B cell (primary cell): ENCODE measurements around the gene LVRN. TPM values are rescaled to one million over a fixed set of nuclear protein-coding genes. Genes with fewer than 3 reads are reported as not detected.
A peak's percentile ranks its signal among the peaks of the same experiment; 100 is the strongest.

ENCODE experiments used
- ATAC-seq: fragments of 200-7000 bp; cut with Tn5 transposase; one replicate; pipeline ENCODE4 v1.10.0; 2021; ENCODE audit warnings: low read depth, mild to moderate bottlenecking, moderate number of reproducible peaks, moderate library complexity
- CTCF ChIA-PET: fragments of 350-600 bp; sonication (Branson Sonifier 250); formaldehyde crosslinking; loops from one replicate; lab custom pipeline; 2021; ENCODE audit warnings: antibody characterized with exemption, inconsistent platforms; lab: Charles Lee
- POLR2A ChIA-PET: fragments of 350-600 bp; sonication (Branson Sonifier 250); formaldehyde crosslinking; loops from one replicate; lab custom pipeline; 2021; ENCODE audit warnings: antibody characterized with exemption; lab: Charles Lee
- DNase-seq: peaks from one replicate; pipeline ENCODE4 v3.0.0; 2013
- H2AFZ ChIP-seq: 2 replicates; pipeline ENCODE4 v1.6.1; 2012; ENCODE audit warnings: mild to moderate bottlenecking, low read depth, low read length; ENCODE audit not compliant: insufficient read depth, poor library complexity, severe bottlenecking
- H3K27ac ChIP-seq, 2 donors: 1 replicate in 1 of 2; 2 replicates in 1 of 2; pipeline ENCODE4 v1.5.1; 2012 to 2013; ENCODE audit warnings: low read length in 2 of 2, mild to moderate bottlenecking in 2 of 2, moderate library complexity in 1 of 2
- H3K27me3 ChIP-seq, 4 experiments: fragments of 200-600 bp in 1 of 4; sonication (generic) in 1 of 4; replicated peaks in 1 of 4; 1 replicate in 2 of 4; 2 replicates in 2 of 4; pipeline versions ENCODE4 v1.6.1 to v1.7.0; 2013 to 2016; ENCODE audit warnings: low read length in 3 of 4, mild to moderate bottlenecking in 2 of 4, mixed read lengths in 1 of 4, moderate library complexity in 1 of 4; ENCODE audit not compliant: insufficient read depth in 4 of 4, control insufficient read depth in 3 of 4; ENCODE audit errors: control extremely low read depth in 1 of 4
- H3K36me3 ChIP-seq, 2 experiments: replicated peaks in 1 of 2; 1 replicate in 1 of 2; 2 replicates in 1 of 2; pipeline versions ENCODE4 v1.6.1 to v1.7.1; 2013; ENCODE audit warnings: low read length in 1 of 2; ENCODE audit not compliant: insufficient read depth in 2 of 2, control insufficient read depth in 1 of 2; ENCODE audit errors: control extremely low read depth in 1 of 2, extremely low read depth in 1 of 2
- H3K4me1 ChIP-seq, 2 donors: fragments of 200-600 bp in 1 of 2; sonication (generic) in 1 of 2; 1 replicate in 1 of 2; 2 replicates in 1 of 2; pipeline versions ENCODE4 v1.5.1 to v1.6.1; 2013 to 2017; ENCODE audit warnings: low read length in 2 of 2; ENCODE audit not compliant: control insufficient read depth in 2 of 2, insufficient read depth in 2 of 2
- H3K4me2 ChIP-seq: replicated peaks from 2 replicates; pipeline ENCODE3; 2012; ENCODE audit warnings: mild to moderate bottlenecking, low read depth, low read length; ENCODE audit not compliant: poor library complexity, severe bottlenecking
- H3K4me3 ChIP-seq, 5 experiments: fragments of 200-600 bp in 1 of 5; sonication (generic) in 1 of 5; 1 replicate in 3 of 5; 2 replicates in 2 of 5; pipeline versions ENCODE4 v1.5.1 to v1.7.0; 2011 to 2016; ENCODE audit warnings: low read length in 4 of 5, mild to moderate bottlenecking in 4 of 5, low read depth in 2 of 5, control low read depth in 1 of 5, moderate library complexity in 1 of 5; ENCODE audit not compliant: insufficient read depth in 1 of 5; ENCODE audit errors: control extremely low read depth in 1 of 5, extremely low read depth in 1 of 5
- H3K79me2 ChIP-seq: fragments of 200-600 bp; sonication (generic); one replicate; pipeline ENCODE4 v1.6.0; 2016; ENCODE audit warnings: low read length; ENCODE audit not compliant: control insufficient read depth, insufficient read depth
- H3K9ac ChIP-seq: fragments of 200-600 bp; sonication (generic); 2 replicates; pipeline ENCODE4 v1.6.1; 2017; ENCODE audit warnings: mild to moderate bottlenecking, low read length, moderate library complexity
- H3K9me3 ChIP-seq, 3 donors: one replicate each; pipeline versions ENCODE4 v1.6.1 to v1.7.1; 2013; ENCODE audit warnings: low read length in 2 of 3; ENCODE audit not compliant: control insufficient read depth in 2 of 3, insufficient read depth in 1 of 3; ENCODE audit errors: control extremely low read depth in 1 of 3
- H4K20me1 ChIP-seq: 2 replicates; pipeline ENCODE4 v1.6.0; 2012; ENCODE audit warnings: mild to moderate bottlenecking, low read length; ENCODE audit not compliant: insufficient read depth, control insufficient read depth, poor library complexity, severe bottlenecking
- H3K27ac Mint-ChIP-seq: one replicate; pipeline ENCODE4 v1.8.0; 2021; ENCODE audit warnings: mixed read lengths
- H3K27me3 Mint-ChIP-seq: one replicate; pipeline ENCODE4 v1.8.0; 2021; ENCODE audit warnings: mixed read lengths
- H3K4me1 Mint-ChIP-seq: one replicate; pipeline ENCODE4 v1.8.0; 2021; ENCODE audit warnings: mixed read lengths
- H3K4me3 Mint-ChIP-seq: one replicate; pipeline ENCODE4 v1.8.0; 2021; ENCODE audit warnings: mixed read lengths
- H3K9me3 Mint-ChIP-seq: one replicate; pipeline ENCODE4 v1.8.0; 2022; ENCODE audit warnings: mixed read lengths; ENCODE audit not compliant: insufficient read depth
- EZH2 ChIP-seq: IDR thresholded peaks from 2 replicates; pipeline ENCODE4 v1.6.1; 2012; ENCODE audit warnings: borderline replicate concordance, low read depth, mild to moderate bottlenecking, moderate library complexity, low read length; ENCODE audit not compliant: insufficient read depth, poor library complexity, severe bottlenecking
- WGBS: methylation state at CpG from one replicate; pipeline ENCODE4 v1.1.5; 2013; ENCODE audit warnings: missing lambda C conversion rate; ENCODE audit not compliant: insufficient coverage; 5-methylcytosine and 5-hydroxymethylcytosine counted together
- intact Hi-C: fragments of 100-400 bp; cut with micrococcal nuclease; formaldehyde crosslinking; loops from one replicate; pipeline ENCODE4 v1.10.0; 2022
- polyA plus RNA-seq: library from polyadenylated mRNA; depleted of rRNA; stranded (reverse); fragments of >200 nt; gene quantifications from 2 replicates; pipeline ENCODE4 v1.2.3, GENCODE V29; 2012
- total RNA-seq, 2 donors: library from RNA; stranded (reverse); fragments of 120-200 nt in 1 of 2; gene quantifications; 1 replicate in 1 of 2; 2 replicates in 1 of 2; pipeline versions ENCODE4 v1.2.3 to v1.2.4, GENCODE V29; 2013 to 2022
- TF ChIP-seq, protein P1 (sequence below): fragments of 200-600 bp; IDR thresholded peaks from one replicate; pipeline ENCODE4 v1.8.0; 2022; ENCODE audit warnings: antibody characterized with exemption, mild to moderate bottlenecking

Gene LVRN
- total and polyA plus RNA-seq, 2 donors (not counting 1 experiment from before 2014, with no cell fraction given): not detected

DNA sequence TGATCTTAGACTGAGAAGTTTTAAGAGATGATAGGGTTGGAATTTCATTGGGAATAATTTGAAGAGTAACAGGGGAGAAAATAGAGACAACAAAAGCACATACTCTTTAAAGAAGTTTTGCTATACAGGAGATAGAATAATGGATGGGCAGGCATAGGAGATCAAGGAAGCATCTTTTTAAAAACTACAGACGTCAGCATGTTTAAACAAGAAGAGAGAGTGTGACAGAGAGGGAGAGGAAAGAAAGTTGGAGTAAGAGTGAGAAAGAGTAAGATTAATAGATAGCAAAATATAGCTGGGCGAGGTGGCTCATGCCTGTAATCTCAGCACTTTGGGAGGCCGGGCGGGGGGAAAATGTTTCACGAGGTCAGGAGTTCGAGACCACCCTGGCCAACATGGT lies 5.3 kb upstream of the LVRN start:
- Histone ChIP-seq H3K27ac (no peak overlapping the region), H2AFZ (no peak overlapping the region), H3K4me3 (no peak overlapping the region), H3K9me3 (peaks cover 0 to 3% (median 0%) of the 10 kb centered on the region in 3 donors), H3K4me2 (no peak overlapping the region), H3K27me3 (peaks cover 0 to 34% (median 26%) of the 10 kb centered on the region in 4 experiments), H3K79me2 (no peaks in the 10 kb centered on the region), H4K20me1 (no peaks in the 10 kb centered on the region), H3K36me3 (no peaks in the 10 kb centered on the region), H3K4me1 (peaks cover 9 to 11% of the 10 kb centered on the region in 2 donors), H3K9ac (no peak overlapping the region)
- H3K4me1 Mint-ChIP-seq: peaks cover 10% of the 10 kb centered on the region
- 99% methylated on average over 6 of the region's 6 CpGs for WGBS
- CTCF ChIA-PET: no interaction called here
- peaks cover 18% of the 10 kb centered on the region for H3K27me3 Mint-ChIP-seq
- POLR2A ChIA-PET: no interaction called here
- no peaks in the 10 kb centered on the region for H3K9me3 Mint-ChIP-seq
- intact Hi-C loops: no loop called here
- DNase-seq: no peak
- no peak overlapping the region for H3K4me3 Mint-ChIP-seq
- TF ChIP-seq, protein P1, sequence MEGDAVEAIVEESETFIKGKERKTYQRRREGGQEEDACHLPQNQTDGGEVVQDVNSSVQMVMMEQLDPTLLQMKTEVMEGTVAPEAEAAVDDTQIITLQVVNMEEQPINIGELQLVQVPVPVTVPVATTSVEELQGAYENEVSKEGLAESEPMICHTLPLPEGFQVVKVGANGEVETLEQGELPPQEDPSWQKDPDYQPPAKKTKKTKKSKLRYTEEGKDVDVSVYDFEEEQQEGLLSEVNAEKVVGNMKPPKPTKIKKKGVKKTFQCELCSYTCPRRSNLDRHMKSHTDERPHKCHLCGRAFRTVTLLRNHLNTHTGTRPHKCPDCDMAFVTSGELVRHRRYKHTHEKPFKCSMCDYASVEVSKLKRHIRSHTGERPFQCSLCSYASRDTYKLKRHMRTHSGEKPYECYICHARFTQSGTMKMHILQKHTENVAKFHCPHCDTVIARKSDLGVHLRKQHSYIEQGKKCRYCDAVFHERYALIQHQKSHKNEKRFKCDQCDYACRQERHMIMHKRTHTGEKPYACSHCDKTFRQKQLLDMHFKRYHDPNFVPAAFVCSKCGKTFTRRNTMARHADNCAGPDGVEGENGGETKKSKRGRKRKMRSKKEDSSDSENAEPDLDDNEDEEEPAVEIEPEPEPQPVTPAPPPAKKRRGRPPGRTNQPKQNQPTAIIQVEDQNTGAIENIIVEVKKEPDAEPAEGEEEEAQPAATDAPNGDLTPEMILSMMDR: no peak
- TF ChIP-seq EZH2: no peak
- no peak overlapping the region for H3K27ac Mint-ChIP-seq
- no peak for ATAC-seq

DNA sequence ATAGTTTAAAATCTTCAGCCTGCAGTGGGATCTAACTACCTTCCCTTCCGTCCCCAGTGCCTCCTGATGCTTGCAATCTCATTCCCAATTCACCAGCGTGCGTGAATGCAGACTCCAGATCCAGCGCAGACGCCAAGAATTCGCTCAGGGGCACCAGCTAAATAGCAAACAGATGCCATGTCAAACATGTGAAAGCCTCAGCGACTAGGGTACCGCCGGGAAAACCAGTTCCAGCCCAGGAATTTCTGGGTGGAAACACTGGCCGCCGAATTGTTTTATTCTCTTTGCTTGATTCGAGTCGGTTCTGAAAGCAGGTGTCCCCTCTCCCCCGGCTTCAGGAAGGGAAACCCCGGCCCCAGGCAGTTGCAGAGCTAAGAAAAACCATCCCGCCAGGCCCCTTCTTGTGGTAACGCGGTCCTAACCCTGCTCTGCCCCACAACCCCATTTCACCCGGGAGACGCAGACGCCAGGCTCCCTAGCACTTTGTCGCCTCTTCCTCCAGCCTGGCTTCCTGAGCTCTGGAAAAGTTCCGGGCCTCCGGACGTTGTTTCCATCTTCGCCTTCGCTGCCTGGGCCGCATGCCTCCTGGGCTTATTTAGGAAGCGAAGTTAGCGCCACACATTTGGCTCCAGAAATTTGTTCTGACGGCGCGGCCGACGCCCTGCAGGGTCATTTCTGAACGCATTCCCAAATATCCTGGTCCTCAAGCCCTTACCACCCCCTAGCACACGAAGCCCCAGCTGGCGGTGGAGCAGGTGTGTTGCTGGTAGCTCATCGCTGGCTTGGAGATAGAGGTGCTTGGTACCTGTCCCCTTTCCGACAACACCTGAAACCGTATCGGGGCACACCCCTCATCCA lies 665 bp upstream of the LVRN start:
- DNase-seq (peak; percentile 28), ATAC-seq (no peak)
- H3K4me2 ChIP-seq: peak overlapping the region; percentile 67
- H2AFZ ChIP-seq: peak overlapping the region; percentile 40
- H3K27me3 ChIP-seq: peaks cover 0 to 52% (median 45%) of the 10 kb centered on the region in 4 experiments
- peaks cover 33% of the 10 kb centered on the region for H3K27me3 Mint-ChIP-seq
- ChIA-PET POLR2A (no interaction called here), CTCF (interaction anchor here (1.1 kb wide), 1 partner anchor 107 kb away, joined by 6 read pairs; no protein-coding TSS in a partner anchor)
- H3K4me3 Mint-ChIP-seq: peak overlapping the region; percentile 68
- 12% methylated on average over 38 of the region's 42 CpGs for WGBS
- H3K4me1 ChIP-seq: peaks cover 22% of the 10 kb centered on the region in 2 donors
- peak overlapping the region in 1 of 5 experiments; percentile 38 for H3K4me3 ChIP-seq
- H4K20me1 ChIP-seq: no peaks in the 10 kb centered on the region
- no peaks in the 10 kb centered on the region for H3K36me3 ChIP-seq
- no peaks in the 10 kb centered on the region for H3K79me2 ChIP-seq
- TF ChIP-seq, protein P1: no peak
- no peak for TF ChIP-seq EZH2
- H3K27ac ChIP-seq: no peak overlapping the region
- H3K9me3 ChIP-seq: peaks cover 0 to 14% (median 0%) of the 10 kb centered on the region in 3 donors
- no peak overlapping the region for H3K27ac Mint-ChIP-seq
- H3K9ac ChIP-seq: peak overlapping the region; percentile 50
- H3K4me1 Mint-ChIP-seq: peaks cover 18% of the 10 kb centered on the region
- H3K9me3 Mint-ChIP-seq: no peaks in the 10 kb centered on the region
- intact Hi-C loops: no loop called here
